GM19043 (cell line): ENCODE measurements around the gene GPR158.
"Not testable (repeated sequence)": the region's sequence is repeated elsewhere in the genome, so short reads cannot be mapped to it uniquely, and the experiment has no call there.

Experiments
- ATAC-seq: cut with Tn5 transposase; IDR thresholded peaks from one replicate; pipeline ENCODE4 v1.9.1; 2021; ENCODE audit warnings: low read depth; ENCODE audit not compliant: unreplicated experiment

The GPR158 gene

GRCh38 chr10:25297466-25297865 is 122.7 kb downstream of the GPR158 start:
- no peak for ATAC-seq

GRCh38 chr10:25300073-25300472 is 125.3 kb downstream of the GPR158 start:
- no peak for ATAC-seq

GRCh38 chr10:25304606-25305005 is 129.8 kb downstream of the GPR158 start:
- no peak for ATAC-seq

- no peak for ATAC-seq
Measured at GRCh38 chr10:25306386-25306785, 131.6 kb downstream of the GPR158 start.

- no peak for ATAC-seq
Measured at GRCh38 chr10:25308278-25308677, 133.5 kb downstream of the GPR158 start.

- ATAC-seq = not testable (repeated sequence)
Measured at GRCh38 chr10:25317596-25318211, 142.9 kb downstream of the GPR158 start.

GRCh38 chr10:25327273-25327672 is 152.5 kb downstream of the GPR158 start:
- no peak for ATAC-seq

GRCh38 chr10:25328361-25328760 is 153.6 kb downstream of the GPR158 start:
- no peak for ATAC-seq

GRCh38 chr10:25329587-25329986 is 154.8 kb downstream of the GPR158 start:
- not testable (repeated sequence) for ATAC-seq

GRCh38 chr10:25334445-25334844 is 159.6 kb downstream of the GPR158 start:
- no peak for ATAC-seq

- ATAC-seq = no peak
Measured at GRCh38 chr10:25336330-25336729, 161.5 kb downstream of the GPR158 start.

GRCh38 chr10:25338271-25338670 is 163.5 kb downstream of the GPR158 start:
- ATAC-seq = no peak

- ATAC-seq = no peak
Measured at GRCh38 chr10:25339966-25340365, 165.2 kb downstream of the GPR158 start.

- ATAC-seq = no peak
Measured at GRCh38 chr10:25349520-25349919, 174.7 kb downstream of the GPR158 start.

GRCh38 chr10:25356609-25357008 is 181.8 kb downstream of the GPR158 start:
- ATAC-seq = no peak

GRCh38 chr10:25357269-25357668 is 182.5 kb downstream of the GPR158 start:
- ATAC-seq = no peak

GRCh38 chr10:25382029-25382810 is 207.4 kb downstream of the GPR158 start:
- ATAC-seq = no peak

GRCh38 chr10:25382901-25383300 is 208.1 kb downstream of the GPR158 start:
- not testable (repeated sequence) for ATAC-seq

GRCh38 chr10:25383686-25384085 is 208.9 kb downstream of the GPR158 start:
- no peak for ATAC-seq

GRCh38 chr10:25384618-25385017 is 209.8 kb downstream of the GPR158 start:
- no peak for ATAC-seq

GRCh38 chr10:25388188-25388861 is 213.5 kb downstream of the GPR158 start:
- no peak for ATAC-seq

GRCh38 chr10:25388862-25389206 is 214.0 kb downstream of the GPR158 start:
- no peak for ATAC-seq
